NT2/D1 (cell line): ENCODE results near the gene MTOR.

ENCODE experiments used
- YY1 ChIP-seq: IDR thresholded peaks from 2 replicates; pipeline ENCODE4 v1.6.1; 2011; ENCODE audit not compliant: insufficient read length, insufficient read depth
- ZNF274 ChIP-seq: IDR thresholded peaks from 2 replicates; pipeline ENCODE4 v1.6.1; 2011; ENCODE audit warnings: mild to moderate bottlenecking, low read depth, low read length

GRCh38 chr1:11132563-11133293 lies 129.6 kb downstream of the MTOR start:
- TF ChIP-seq ZNF274, result no peak
- no peak for TF ChIP-seq YY1
